ELF-1 (cell line): Measurements from ENCODE around the gene ISOC2.

Source experiments
- DNase-seq: peaks from one replicate; pipeline ENCODE4 v3.0.0-alpha.2; 2016; ENCODE audit warnings: low read depth, low spot score

The ISOC2 gene

GRCh38 chr19:55406826-55407549, 54.5 kb downstream of the ISOC2 start:
- no peak for DNase-seq

- DNase-seq: no peak
These were observed 55.2 kb downstream of the ISOC2 start for GRCh38 chr19:55406091-55406825.

GRCh38 chr19:55405638-55406037, 55.8 kb downstream of the ISOC2 start:
- DNase-seq: no peak
